ENCODE results near the gene SPAG16.

DNA sequence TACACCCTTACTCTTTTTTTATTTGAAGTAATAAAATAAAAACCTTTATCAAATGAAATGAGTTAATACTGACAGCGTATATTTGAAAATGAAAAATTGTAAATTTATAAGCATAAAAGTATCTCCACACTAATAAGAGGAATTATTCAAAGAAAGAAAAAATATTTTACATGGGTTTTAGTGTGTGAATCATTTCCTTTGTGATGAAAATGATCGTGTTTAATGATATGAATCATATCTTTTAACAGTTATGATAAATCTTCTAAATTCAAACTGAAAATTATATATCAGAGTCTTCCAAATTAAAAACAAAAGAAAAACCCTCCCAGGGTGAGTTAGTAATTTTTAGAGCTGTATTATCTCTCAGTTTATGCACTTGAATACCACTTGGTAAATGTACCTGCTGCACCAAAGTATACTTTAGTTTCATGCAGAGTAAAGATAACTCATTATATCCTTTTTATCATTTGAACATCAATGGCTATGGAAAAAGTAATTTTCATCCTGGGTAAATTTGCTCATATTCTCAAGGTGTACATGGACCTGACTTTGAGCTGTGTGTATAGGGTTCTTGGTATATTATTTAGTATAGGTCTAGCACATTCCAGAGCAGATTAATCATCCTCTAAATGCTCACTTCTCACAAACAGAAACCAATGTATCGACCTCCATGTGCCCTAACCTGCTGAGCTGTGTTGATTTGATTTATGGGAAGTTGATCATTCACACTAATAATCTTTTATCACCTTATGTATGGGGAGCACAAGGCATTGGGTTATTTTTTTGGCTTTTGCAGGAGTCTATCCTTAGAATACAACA, 1027.9 kb downstream of the SPAG16 start:
- TF ChIP-seq RFX5 (IDR thresholded peaks at IDR 0.05; ENCODE audit: low read length) = no peak
- TF ChIP-seq REST (IDR thresholded peaks at IDR 0.05; ENCODE audit: low read depth, low read length) = no peak
- no peak for TF ChIP-seq CTCF (IDR thresholded peaks at IDR 0.05)
- TF ChIP-seq SMC3 (IDR thresholded peaks at IDR 0.05; ENCODE audit: low read depth, low read length) = no peak
